H9 (cell line): ENCODE measurements around the gene C5AR1. TPM values are rescaled to one million over a fixed set of nuclear protein-coding genes. Genes with fewer than 3 reads are reported as not detected.

Experiments
- DNase-seq: peaks from one replicate; pipeline ENCODE4 v3.0.0-alpha.2; 2017
- H2AFZ ChIP-seq: one replicate; pipeline ENCODE4 v1.6.1; 2013; ENCODE audit warnings: mild to moderate bottlenecking, low read length, control low read depth, moderate library complexity
- H2AK5ac ChIP-seq: 2 replicates; pipeline ENCODE4 v1.6.1; 2013; ENCODE audit warnings: low read length, control low read depth, mixed read lengths; ENCODE audit not compliant: insufficient read length
- H2BK120ac ChIP-seq: one replicate; pipeline ENCODE4 v1.6.1; 2013; ENCODE audit warnings: low read depth, mild to moderate bottlenecking, low read length, control low read depth, inconsistent platforms; ENCODE audit not compliant: poor library complexity, severe bottlenecking
- H2BK12ac ChIP-seq: 2 replicates; pipeline ENCODE4 v1.6.1; 2013; ENCODE audit warnings: low read length, control low read depth, mixed read lengths, low read depth; ENCODE audit not compliant: insufficient read length
- H2BK15ac ChIP-seq: 2 replicates; pipeline ENCODE4 v1.6.1; 2013; ENCODE audit warnings: low read depth, low read length, control low read depth
- H2BK20ac ChIP-seq: one replicate; pipeline ENCODE4 v1.6.1; 2013; ENCODE audit warnings: low read depth, mild to moderate bottlenecking, low read length, control low read depth, inconsistent platforms; ENCODE audit not compliant: poor library complexity, severe bottlenecking
- H2BK5ac ChIP-seq: 2 replicates; pipeline ENCODE4 v1.6.1; 2013; ENCODE audit warnings: low read length, control low read depth, mixed read lengths; ENCODE audit not compliant: insufficient read length
- H3K14ac ChIP-seq: 2 replicates; pipeline ENCODE4 v1.6.1; 2013; ENCODE audit warnings: low read length, control low read depth; ENCODE audit not compliant: insufficient read depth
- H3K18ac ChIP-seq: 2 replicates; pipeline ENCODE4 v1.6.1; 2013; ENCODE audit warnings: low read depth, mild to moderate bottlenecking, mixed read lengths, low read length, control low read depth; ENCODE audit not compliant: insufficient read length
- H3K23ac ChIP-seq: 2 replicates; pipeline ENCODE4 v1.6.1; 2013; ENCODE audit warnings: low read length, control low read depth, mixed read lengths, low read depth; ENCODE audit not compliant: insufficient read length
- H3K23me2 ChIP-seq: 2 replicates; pipeline ENCODE4 v1.6.1; 2013; ENCODE audit warnings: low read depth, mild to moderate bottlenecking, mixed read lengths, low read length, control low read depth; ENCODE audit not compliant: insufficient read length, poor library complexity, severe bottlenecking
- H3K27ac ChIP-seq: 2 replicates; pipeline ENCODE4 v1.5.1; 2013; ENCODE audit warnings: low read length, control low read depth, mixed read lengths, low read depth; ENCODE audit not compliant: insufficient read length
- H3K27me3 ChIP-seq: 2 replicates; pipeline ENCODE4 v1.6.1; 2013; ENCODE audit warnings: low read length, control low read depth, inconsistent platforms; ENCODE audit not compliant: insufficient read depth
- H3K4ac ChIP-seq: 2 replicates; pipeline ENCODE4 v1.6.1; 2013; ENCODE audit warnings: low read depth, mild to moderate bottlenecking, control low read depth, inconsistent platforms, low read length, moderate library complexity
- H3K4me1 ChIP-seq: 2 replicates; pipeline ENCODE4 v1.6.1; 2013; ENCODE audit warnings: low read length, control low read depth, inconsistent platforms; ENCODE audit not compliant: insufficient read depth
- H3K4me2 ChIP-seq: 2 replicates; pipeline ENCODE4 v1.6.1; 2013; ENCODE audit warnings: low read length, control low read depth, mixed read lengths; ENCODE audit not compliant: insufficient read length, insufficient read depth
- H3K56ac ChIP-seq: 2 replicates; pipeline ENCODE4 v1.6.1; 2013; ENCODE audit warnings: low read depth, mild to moderate bottlenecking, mixed read lengths, low read length, control low read depth; ENCODE audit not compliant: insufficient read length
- H3K79me1 ChIP-seq: 2 replicates; pipeline ENCODE4 v1.6.1; 2013; ENCODE audit warnings: low read depth, mild to moderate bottlenecking, moderate library complexity, low read length, control low read depth, inconsistent platforms; ENCODE audit not compliant: insufficient read depth, poor library complexity, severe bottlenecking
- H3K79me2 ChIP-seq: 2 replicates; pipeline ENCODE4 v1.6.1; 2013; ENCODE audit warnings: low read length, control low read depth, inconsistent platforms; ENCODE audit not compliant: insufficient read depth
- H3K9ac ChIP-seq: 2 replicates; pipeline ENCODE4 v1.6.1; 2013; ENCODE audit warnings: low read length, control low read depth, mixed read lengths; ENCODE audit not compliant: insufficient read length; ENCODE audit errors: extremely low read depth
- H3K9me3 ChIP-seq: one replicate; pipeline ENCODE4 v1.6.1; 2013; ENCODE audit warnings: low read depth, low read length, inconsistent platforms; ENCODE audit not compliant: control insufficient read depth
- H3T11ph ChIP-seq: one replicate; pipeline ENCODE4 v1.6.1; 2013; ENCODE audit warnings: mild to moderate bottlenecking, low read length, control low read depth, inconsistent platforms
- H4K20me1 ChIP-seq: one replicate; pipeline ENCODE4 v1.6.1; 2013; ENCODE audit not compliant: control insufficient read depth, insufficient read length, insufficient read depth
- H4K5ac ChIP-seq: 2 replicates; pipeline ENCODE4 v1.6.1; 2013; ENCODE audit warnings: low read depth, mild to moderate bottlenecking, mixed read lengths, low read length, control low read depth; ENCODE audit not compliant: insufficient read length
- H4K8ac ChIP-seq: replicated peaks from 2 replicates; pipeline ENCODE4 v1.6.1; 2013; ENCODE audit warnings: low read length, control low read depth, mixed read lengths, low read depth; ENCODE audit not compliant: insufficient read length
- H4K91ac ChIP-seq: 2 replicates; pipeline ENCODE4 v1.6.1; 2013; ENCODE audit warnings: low read depth, mild to moderate bottlenecking, moderate library complexity, mixed read lengths, low read length, control low read depth; ENCODE audit not compliant: insufficient read length
- H3K27ac Mint-ChIP-seq, 3 experiments: 2 replicates in 2 of 3; 3 replicates in 1 of 3; pipeline ENCODE4 v1.8.0; 2020 to 2021; ENCODE audit warnings: mixed read lengths in 3 of 3, mild to moderate bottlenecking in 1 of 3, moderate library complexity in 1 of 3
- H3K27me3 Mint-ChIP-seq: 2 replicates; pipeline ENCODE4 v1.8.0; 2021; ENCODE audit warnings: low read depth, mild to moderate bottlenecking, moderate library complexity, mixed read lengths
- H3K36me3 Mint-ChIP-seq, 3 experiments: 2 replicates in 2 of 3; 3 replicates in 1 of 3; pipeline ENCODE4 v1.8.0; 2020 to 2021; ENCODE audit warnings: low read depth in 3 of 3, mixed read lengths in 3 of 3; ENCODE audit not compliant: insufficient read depth in 1 of 3
- H3K4me1 Mint-ChIP-seq, 2 experiments: 2 replicates each; pipeline ENCODE4 v1.8.0; 2020; ENCODE audit warnings: mixed read lengths in 2 of 2
- H3K4me3 Mint-ChIP-seq, 2 experiments: 2 replicates in 1 of 2; 3 replicates in 1 of 2; pipeline ENCODE4 v1.8.0; 2020 to 2021; ENCODE audit warnings: mild to moderate bottlenecking in 2 of 2, mixed read lengths in 2 of 2, moderate library complexity in 1 of 2
- H3K9me3 Mint-ChIP-seq, 2 experiments: 2 replicates in 1 of 2; 3 replicates in 1 of 2; pipeline ENCODE4 v1.8.0; 2020; ENCODE audit warnings: mild to moderate bottlenecking in 2 of 2, mixed read lengths in 2 of 2, moderate library complexity in 1 of 2
- CTCF ChIP-seq: fragments of 200-600 bp; sonication (generic); conservative IDR thresholded peaks from 3 replicates; pipeline ENCODE4 v1.8.0; 2021; ENCODE audit warnings: antibody characterized with exemption, mild to moderate bottlenecking
- WGBS: extraction: QIAGEN DNeasy Blood & Tissue Kit; methylation state at CpG from one replicate; pipeline ENCODE4 v1.1.7; 2013; ENCODE audit warnings: missing lambda C conversion rate, low lambda C conversion rate, mixed read lengths; ENCODE audit not compliant: insufficient read length; ENCODE audit errors: extremely low coverage; 5-methylcytosine and 5-hydroxymethylcytosine counted together
- total RNA-seq: library from RNA; stranded (reverse); gene quantifications from 2 replicates; pipeline ENCODE4 v1.2.1, GENCODE V29; 2021

C5AR1 gene
- total RNA-seq, 1 experiment from 2014 or later = 1.8 TPM

- no peak overlapping the region for H3K18ac ChIP-seq
- no peaks in the 10 kb centered on the region for H3K9me3 ChIP-seq
- H3K79me1 ChIP-seq = no peaks in the 10 kb centered on the region
Observed at GRCh38 chr19:47321630-47322029, 12.0 kb downstream of the C5AR1 start.

More at GRCh38 chr19:47321630-47322029, 12.0 kb downstream of the C5AR1 start:
- H3K23me2 ChIP-seq = peaks cover 3% of the 10 kb centered on the region
- H3K4ac ChIP-seq = no peak overlapping the region
- no peak overlapping the region for H2BK5ac ChIP-seq
- H2BK120ac ChIP-seq = no peak overlapping the region
- no peak for DNase-seq
- peaks cover 9% of the 10 kb centered on the region for H3K27me3 Mint-ChIP-seq
- H3K9me3 Mint-ChIP-seq = no peaks in the 10 kb centered on the region; a peak in 1 of 5 replicates
- H2BK20ac ChIP-seq = no peak overlapping the region
- no peak overlapping the region for H3K27ac Mint-ChIP-seq
- no peak overlapping the region for H2BK12ac ChIP-seq
- H2AFZ ChIP-seq = no peak overlapping the region
- no peak overlapping the region for H3K56ac ChIP-seq
- H3K4me2 ChIP-seq = no peak overlapping the region
- TF ChIP-seq CTCF = no peak
- no peak overlapping the region for H3K14ac ChIP-seq
- H3K4me3 Mint-ChIP-seq = no peak overlapping the region
- no peak overlapping the region for H3K27ac ChIP-seq
- H4K5ac ChIP-seq = no peak overlapping the region
- no peak overlapping the region for H3K9ac ChIP-seq
- H3K36me3 Mint-ChIP-seq = no peaks in the 10 kb centered on the region; a peak in 1 of 7 replicates
- WGBS = no CpG with 5 or more reads among the region's 1 CpG
- no peaks in the 10 kb centered on the region for H3K4me1 ChIP-seq
- peaks cover 0 to 3% of the 10 kb centered on the region in 2 experiments; a peak in 1 of 4 replicates for H3K4me1 Mint-ChIP-seq
- H4K91ac ChIP-seq = no peak overlapping the region
- no peak overlapping the region for H2BK15ac ChIP-seq
- H2AK5ac ChIP-seq = no peak overlapping the region
- no peaks in the 10 kb centered on the region for H3K79me2 ChIP-seq
- H3K27me3 ChIP-seq = no peaks in the 10 kb centered on the region
- no peak overlapping the region for H4K8ac ChIP-seq
- no peak overlapping the region for H3T11ph ChIP-seq
- no peaks in the 10 kb centered on the region for H4K20me1 ChIP-seq
- no peak overlapping the region for H3K23ac ChIP-seq
